Measurements from ENCODE around the gene MBP. TPM values are rescaled to one million over a fixed set of nuclear protein-coding genes. Genes with fewer than 3 reads are reported as not detected.
"Not testable (repeated sequence)": the region's sequence is repeated elsewhere in the genome, so short reads cannot be mapped to it uniquely, and the experiment has no call there.

The MBP gene
- total and polyA plus RNA-seq, 2 of the 4 experiments (the other 2 are of a cell fraction), result 0.72 to 0.90 TPM

DNA sequence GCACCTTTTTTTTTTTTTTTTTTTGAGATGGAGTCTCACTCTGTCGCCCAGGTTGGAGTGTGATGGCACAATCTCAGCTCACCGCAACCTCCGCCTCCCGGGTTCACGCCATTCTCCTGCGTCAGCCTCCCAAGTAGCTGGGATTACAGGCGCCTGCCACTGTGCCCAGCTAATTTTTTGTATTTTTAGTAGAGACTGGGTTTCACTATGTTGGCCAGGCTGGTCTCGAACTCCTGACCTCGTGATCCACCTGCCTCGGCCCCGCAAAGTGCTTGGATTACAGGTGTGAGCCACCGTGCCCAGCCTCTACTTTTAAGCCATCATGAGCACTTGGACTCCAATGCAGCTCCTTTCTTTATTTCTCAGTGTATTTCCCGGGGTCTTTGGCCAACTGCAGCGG, 111.1 kb downstream of the MBP start:
- H2BK120ac ChIP-seq (ENCODE audit: low read depth, low read length); POLR2A ChIA-PET (ENCODE audit: unreplicated experiment); H3K9ac ChIP-seq (ENCODE audit: low read depth, low read length); H3K4me2 ChIP-seq (ENCODE audit: low read depth, low read length); BruUV-seq (replicated peaks); intact Hi-C loops (cut with micrococcal nuclease); in situ Hi-C loops (cut with MboI; ENCODE audit: low sequenced_read_pairs); dilution Hi-C loops (cut with HindIII; ENCODE audit: low sequenced_read_pairs, unreplicated experiment); H3K56ac ChIP-seq (ENCODE audit: extremely low read depth, insufficient read depth, low read length); H2AFZ ChIP-seq (replicated peaks; ENCODE audit: low read length, poor library complexity); H3K27ac ChIP-seq (ENCODE audit: insufficient read depth, low read length); H4K20me1 ChIP-seq (ENCODE audit: insufficient read depth, low read length); H2AK5ac ChIP-seq (ENCODE audit: low read depth, low read length); H2AK9ac ChIP-seq (replicated peaks; ENCODE audit: low read depth, low read length, poor library complexity); H3K36me3 ChIP-seq (ENCODE audit: control insufficient read depth, insufficient read depth, low read length); H3K9me3 ChIP-seq (ENCODE audit: control insufficient read depth, insufficient read depth, low read length); H4K8ac ChIP-seq (ENCODE audit: low read depth in 2 of 2, low read length in 2 of 2); H3K4ac ChIP-seq (ENCODE audit: low read depth, low read length); H2BK20ac ChIP-seq (ENCODE audit: low read depth, low read length); H3K9me1 ChIP-seq (ENCODE audit: insufficient read depth, low read length); H3K18ac ChIP-seq (ENCODE audit: low read depth, low read length); H3K14ac ChIP-seq (replicated peaks; ENCODE audit: low read depth, low read length); H3K27me3 ChIP-seq (ENCODE audit: control insufficient read depth, insufficient read depth, low read length); H3K23ac ChIP-seq (ENCODE audit: low read depth, low read length); H4K91ac ChIP-seq (ENCODE audit: insufficient read depth, low read depth, low read length); DNase-seq; H2BK5ac ChIP-seq (ENCODE audit: low read depth, low read length, poor library complexity, severe bottlenecking); H3K79me1 ChIP-seq (ENCODE audit: low read depth in 1 of 2, low read length in 2 of 2); H3K4me3 ChIP-seq (ENCODE audit: insufficient read depth, low read depth, low read length); ATAC-seq (ENCODE audit: low read depth); H2BK15ac ChIP-seq (ENCODE audit: low read depth, low read length); H3K4me1 ChIP-seq (ENCODE audit: control insufficient read depth, insufficient read depth, low read length); H4K5ac ChIP-seq (ENCODE audit: low read depth, low read length): not testable (repeated sequence)
- no CpG with 5 or more reads among the region's 14 CpGs for WGBS, 2 experiments (ENCODE audit: extremely low coverage in 2 of 2, insufficient read length in 1 of 2)
- CTCF ChIA-PET, result interaction anchor here (0.6 kb wide), 1 partner anchor 11 kb away, joined by 3 read pairs; no protein-coding TSS in a partner anchor

Measured in IMR-90 (cell line).